ENCODE measurements around the gene DHX8. TPM values are rescaled to one million over a fixed set of nuclear protein-coding genes. Genes with fewer than 3 reads are reported as not detected.

DHX8 gene
- total RNA-seq, 1 experiment from 2014 or later = 53.5 TPM

- no peaks in the 10 kb centered on the region for H3K27me3 ChIP-seq (ENCODE audit: insufficient read depth, low read length)
- no peaks in the 10 kb centered on the region for H3K9me3 ChIP-seq (ENCODE audit: control insufficient read depth in 1 of 2, insufficient read depth in 1 of 2, low read depth in 1 of 2, low read length in 2 of 2)
- H2AFZ ChIP-seq (ENCODE audit: low read depth, low read length, poor library complexity, severe bottlenecking) = no peak overlapping the region
- RAD21 ChIA-PET (ENCODE audit: low non-redundant PET in 1 of 2, low total read pairs in 2 of 2, uncharacterized antibody in 2 of 2, unreplicated experiment in 2 of 2) = no interaction called here
- ATAC-seq = no peak
- no TSS peak for BruUV-seq (replicated peaks)
- H3K9ac ChIP-seq (ENCODE audit: low read length) = no peak overlapping the region
- no peaks in the 10 kb centered on the region for H3K9me2 ChIP-seq (ENCODE audit: insufficient read depth)
- no peaks in the 10 kb centered on the region for H3K36me3 ChIP-seq (ENCODE audit: control insufficient read depth in 1 of 2, insufficient read depth in 2 of 2, low read length in 2 of 2)
- CTCF ChIA-PET = no interaction called here
- no peak for DNase-seq (ENCODE audit: low read depth, low spot score)
- intact Hi-C loops (cut with micrococcal nuclease) = no loop called here
- no peaks in the 10 kb centered on the region for H4K20me1 ChIP-seq (ENCODE audit: insufficient read depth)
- no peak overlapping the region for H3K4me3 ChIP-seq (replicated peaks in 1 of 2; ENCODE audit: low read depth in 1 of 2, low read length in 2 of 2)
- H3K79me2 ChIP-seq (ENCODE audit: insufficient read depth, low read length) = no peaks in the 10 kb centered on the region
- POLR2A ChIA-PET = no interaction called here
- peaks cover 8 to 16% of the 10 kb centered on the region in 2 experiments for H3K4me1 ChIP-seq (ENCODE audit: control insufficient read depth in 1 of 2, insufficient read depth in 2 of 2, low read length in 2 of 2)
- no peak overlapping the region for H3K27ac ChIP-seq (ENCODE audit: low read depth, low read length)
- no peak overlapping the region for H3K4me2 ChIP-seq (ENCODE audit: low read length)
- no peak for TF ChIP-seq ELF1 (IDR thresholded peaks at IDR 0.05; ENCODE audit: borderline replicate concordance, low read depth)
Measured at GRCh38 chr17:43553573-43553972, 69.8 kb downstream of the DHX8 start.

DNA sequence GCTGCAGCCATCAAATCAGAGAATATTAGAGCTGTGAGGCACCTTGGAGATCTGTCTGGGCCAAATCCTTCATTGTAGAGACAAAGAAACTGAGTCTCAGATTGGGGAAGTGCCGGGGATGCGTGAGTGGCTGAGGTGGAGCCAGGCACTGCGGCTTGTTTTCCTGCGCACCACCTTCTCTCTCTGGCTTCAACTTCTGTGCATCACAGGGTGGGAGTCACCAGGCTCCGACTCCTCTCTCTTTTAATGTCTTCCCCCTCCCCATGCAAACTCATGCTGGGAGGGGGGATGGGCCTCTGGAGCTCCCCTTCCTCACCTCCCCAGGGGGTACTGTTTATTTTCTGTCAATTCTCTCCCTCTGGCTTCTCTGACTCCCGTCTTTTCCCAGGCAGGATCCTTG lies 71.1 kb downstream of the DHX8 start:
- Histone ChIP-seq H3K4me1 (ENCODE audit: control insufficient read depth in 1 of 2, insufficient read depth in 2 of 2, low read length in 2 of 2) (peaks cover 8 to 16% of the 10 kb centered on the region in 2 experiments), H3K9me3 (ENCODE audit: control insufficient read depth in 1 of 2, insufficient read depth in 1 of 2, low read depth in 1 of 2, low read length in 2 of 2) (no peaks in the 10 kb centered on the region), H3K79me2 (ENCODE audit: insufficient read depth, low read length) (no peaks in the 10 kb centered on the region), H4K20me1 (ENCODE audit: insufficient read depth) (no peaks in the 10 kb centered on the region), H3K27me3 (ENCODE audit: insufficient read depth, low read length) (no peaks in the 10 kb centered on the region), H2AFZ (ENCODE audit: low read depth, low read length, poor library complexity, severe bottlenecking) (no peak overlapping the region), H3K27ac (ENCODE audit: low read depth, low read length) (no peak overlapping the region), H3K9me2 (ENCODE audit: insufficient read depth) (no peaks in the 10 kb centered on the region), H3K4me2 (ENCODE audit: low read length) (no peak overlapping the region), H3K4me3 (replicated peaks in 1 of 2; ENCODE audit: low read depth in 1 of 2, low read length in 2 of 2) (no peak overlapping the region), H3K9ac (ENCODE audit: low read length) (no peak overlapping the region), H3K36me3 (ENCODE audit: control insufficient read depth in 1 of 2, insufficient read depth in 2 of 2, low read length in 2 of 2) (no peaks in the 10 kb centered on the region)
- RAD21 ChIA-PET (ENCODE audit: low non-redundant PET in 1 of 2, low total read pairs in 2 of 2, uncharacterized antibody in 2 of 2, unreplicated experiment in 2 of 2) = no interaction called here
- intact Hi-C loops (cut with micrococcal nuclease) = no loop called here
- DNase-seq (ENCODE audit: low read depth, low spot score) (no peak), ATAC-seq (no peak)
- CTCF ChIA-PET = no interaction called here
- POLR2A ChIA-PET = no interaction called here
- TF ChIP-seq ZFX (IDR thresholded peaks at IDR 0.05) = no peak
- TF ChIP-seq TCF7L2 (IDR thresholded peaks at IDR 0.05; ENCODE audit: borderline replicate concordance, extremely low read depth, insufficient read depth, insufficient read length) = no peak
- TF ChIP-seq EGR1 (IDR thresholded peaks at IDR 0.05; ENCODE audit: low read depth) = no peak
- no peak for TF ChIP-seq EZH2phosphoT487 (IDR thresholded peaks at IDR 0.05; ENCODE audit: borderline replicate concordance)
- TF ChIP-seq CBX3 (IDR thresholded peaks at IDR 0.05; ENCODE audit: low read depth) = no peak
- TF ChIP-seq JUND (IDR thresholded peaks at IDR 0.05) = no peak
- no TSS peak for BruUV-seq (replicated peaks)

Measured in HCT116 (cell line).